SK-N-SH (cell line): ENCODE data around the gene HRH1. TPM values are rescaled to one million over a fixed set of nuclear protein-coding genes. Genes with fewer than 3 reads are reported as not detected.

Experiments used
- CTCF ChIA-PET: fragments of 300-600, 350-600 bp; formaldehyde crosslinking; extraction: SDS; loops from one replicate; lab custom pipeline; 2021; lab: Yijun Ruan, JAX
- POLR2A ChIA-PET: fragments of 350-600 bp; sonication (Branson Sonifier 250); formaldehyde crosslinking; extraction: SDS; loops from one replicate; lab custom pipeline; 2020; ENCODE audit warnings: antibody characterized with exemption, inconsistent platforms; lab: Yijun Ruan, JAX
- DNase-seq: peaks from one replicate; pipeline ENCODE4 v3.0.0; 2012
- H2AFZ ChIP-seq: fragments of 200-600 bp; sonication (generic); 2 replicates; pipeline ENCODE4 v1.8.1; 2016; ENCODE audit warnings: antibody characterized with exemption, mild to moderate bottlenecking, low read depth
- H3F3A ChIP-seq: fragments of 200-600 bp; sonication (generic); replicated peaks from 2 replicates; pipeline ENCODE3; 2016; ENCODE audit warnings: antibody characterized with exemption, mild to moderate bottlenecking; ENCODE audit not compliant: insufficient read depth
- H3K27ac ChIP-seq, 2 experiments: fragments of 200-500 bp in 1 of 2; fragments of 200-600 bp in 1 of 2; sonication (Bioruptor generic) in 1 of 2; sonication (generic), shearing (Covaris generic) in 1 of 2; 2 replicates each; pipeline versions ENCODE4 v1.5.1 to v1.6.1; 2014 to 2016; ENCODE audit warnings: low read depth in 2 of 2, inconsistent platforms in 1 of 2, low read length in 1 of 2, mild to moderate bottlenecking in 1 of 2, mixed read lengths in 1 of 2
- H3K27me3 ChIP-seq: fragments of 200-600 bp; sonication (generic), shearing (Covaris generic); 2 replicates; pipeline ENCODE4 v1.6.1; 2016; ENCODE audit warnings: mixed run types; ENCODE audit not compliant: insufficient read depth
- H3K36me3 ChIP-seq, 2 experiments: fragments of 200-500 bp in 1 of 2; fragments of 200-600 bp in 1 of 2; sonication (Bioruptor generic) in 1 of 2; sonication (generic) in 1 of 2; replicated peaks in 1 of 2; 2 replicates each; pipeline versions ENCODE3 to v1.5.1; 2014 to 2016; ENCODE audit warnings: low read length in 1 of 2, mild to moderate bottlenecking in 1 of 2; ENCODE audit not compliant: insufficient read depth in 2 of 2, control insufficient read depth in 1 of 2
- H3K4me1 ChIP-seq, 2 experiments: fragments of 200-500 bp in 1 of 2; fragments of 200-600 bp in 1 of 2; sonication (Bioruptor generic) in 1 of 2; sonication (generic), shearing (Covaris generic) in 1 of 2; 2 replicates each; pipeline versions ENCODE4 v1.5.1 to v1.6.1; 2014 to 2016; ENCODE audit warnings: low read depth in 1 of 2, low read length in 1 of 2, mixed run types in 1 of 2; ENCODE audit not compliant: insufficient read depth in 2 of 2, control insufficient read depth in 1 of 2
- H3K4me2 ChIP-seq: fragments of 200-600 bp; sonication (generic), shearing (Covaris generic); 2 replicates; pipeline ENCODE4 v1.6.1; 2017; ENCODE audit warnings: mixed run types
- H3K4me3 ChIP-seq, 2 experiments: fragments of 200-500 bp in 1 of 2; fragments of 200-600 bp in 1 of 2; sonication (Bioruptor generic) in 1 of 2; sonication (generic), shearing (Covaris generic) in 1 of 2; 2 replicates each; pipeline versions ENCODE4 v1.5.1 to v1.8.1; 2014 to 2016; ENCODE audit warnings: low read depth in 2 of 2, inconsistent platforms in 1 of 2, low read length in 1 of 2, mild to moderate bottlenecking in 1 of 2, mixed read lengths in 1 of 2, moderate library complexity in 1 of 2
- H3K79me2 ChIP-seq: fragments of 200-600 bp; sonication (generic); 2 replicates; pipeline ENCODE4 v1.8.1; 2017; ENCODE audit warnings: mild to moderate bottlenecking; ENCODE audit not compliant: insufficient read depth
- H3K9ac ChIP-seq: fragments of 200-600 bp; sonication (generic); 2 replicates; pipeline ENCODE4 v1.6.1; 2017; ENCODE audit warnings: mixed run types
- H3K9me2 ChIP-seq: fragments of 200-600 bp; sonication (generic); 2 replicates; pipeline ENCODE4 v1.6.1; 2017; ENCODE audit warnings: mixed run types
- H3K9me3 ChIP-seq: fragments of 200-600 bp; sonication (generic); 2 replicates; pipeline ENCODE4 v1.6.1; 2017; ENCODE audit warnings: mixed run types, mild to moderate bottlenecking, moderate library complexity
- H4K20me1 ChIP-seq: fragments of 200-600 bp; sonication (generic); 2 replicates; pipeline ENCODE4 v1.6.1; 2017; ENCODE audit warnings: mild to moderate bottlenecking, mixed run types; ENCODE audit not compliant: insufficient read depth
- FOSL2 ChIP-seq: IDR thresholded peaks from 2 replicates; pipeline ENCODE4 v1.4.0; 2012; ENCODE audit warnings: low read depth, mild to moderate bottlenecking, moderate library complexity, borderline replicate concordance
- FOXJ3 ChIP-seq: sonication (generic); formaldehyde crosslinking; IDR thresholded peaks from 2 replicates; pipeline ENCODE4 v1.5.1; 2020; ENCODE audit warnings: mild to moderate bottlenecking, missing genetic modification reagents
- GATA2 ChIP-seq: sonication (generic); formaldehyde crosslinking; IDR thresholded peaks from 2 replicates; pipeline ENCODE4 v1.5.0; 2020; ENCODE audit warnings: mild to moderate bottlenecking, missing genetic modification reagents
- MXI1 ChIP-seq: IDR thresholded peaks from 2 replicates; pipeline ENCODE4 v1.6.1; 2012; ENCODE audit warnings: mild to moderate bottlenecking, low read depth, low read length, improper control_type of control experiment
- NFIC ChIP-seq: IDR thresholded peaks from 2 replicates; pipeline ENCODE4 v1.4.0; 2012; ENCODE audit warnings: borderline replicate concordance
- POLR2AphosphoS5 ChIP-seq: IDR thresholded peaks from 2 replicates; pipeline ENCODE4 v1.6.1; 2012; ENCODE audit warnings: low read depth, low read length
- RAD21 ChIP-seq: IDR thresholded peaks from 2 replicates; pipeline ENCODE4 v1.6.1; 2012; ENCODE audit warnings: mild to moderate bottlenecking, low read length
- RCOR1 ChIP-seq: fragments of 150-350 bp; IDR thresholded peaks from 2 replicates; pipeline ENCODE4 v1.6.1; 2017; ENCODE audit warnings: antibody characterized with exemption, low read length
- RFX5 ChIP-seq: IDR thresholded peaks from 2 replicates; pipeline ENCODE4 v1.6.1; 2012; ENCODE audit warnings: mild to moderate bottlenecking, improper control_type of control experiment, low read length
- RXRA ChIP-seq: IDR thresholded peaks from 2 replicates; pipeline ENCODE4 v1.4.0; 2012; ENCODE audit warnings: low read depth, mild to moderate bottlenecking, borderline replicate concordance
- SIN3A ChIP-seq: IDR thresholded peaks from 2 replicates; pipeline ENCODE4 v1.6.1; 2012; ENCODE audit warnings: low read depth, mild to moderate bottlenecking, low read length, moderate library complexity, borderline replicate concordance
- TAF1 ChIP-seq: IDR thresholded peaks from 2 replicates; pipeline ENCODE4 v1.6.1; 2012; ENCODE audit warnings: low read depth, mild to moderate bottlenecking, low read length, moderate library complexity, borderline replicate concordance
- TCF12 ChIP-seq: IDR thresholded peaks from 2 replicates; pipeline ENCODE4 v1.4.0; 2012
- TEAD4 ChIP-seq: IDR thresholded peaks from 2 replicates; pipeline ENCODE4 v1.4.0; 2012; ENCODE audit warnings: mild to moderate bottlenecking, borderline replicate concordance; ENCODE audit not compliant: insufficient read depth
- WGBS: methylation state at CpG from one replicate; pipeline ENCODE4 v1.1.6; 2017; ENCODE audit warnings: low lambda C conversion rate; 5-methylcytosine and 5-hydroxymethylcytosine counted together
- polyA plus RNA-seq, 3 experiments: library from polyadenylated mRNA; depleted of rRNA; stranded (reverse); fragments of >200 nt; gene quantifications; 2 replicates each; pipeline ENCODE4 v1.2.3, GENCODE V29; 2012
- TF ChIP-seq, protein P1 (sequence below): fragments of 150-350 bp; IDR thresholded peaks from 2 replicates; pipeline ENCODE4 v1.6.1; 2017; ENCODE audit warnings: antibody characterized with exemption, low read length, low read depth, borderline replicate concordance
- TF ChIP-seq, protein P2 (sequence below): IDR thresholded peaks from 2 replicates; pipeline ENCODE4 v1.4.0; 2012; ENCODE audit warnings: low read depth
- TF ChIP-seq, protein P3 (sequence below): IDR thresholded peaks from 2 replicates; pipeline ENCODE4 v1.6.1; 2012; ENCODE audit warnings: mild to moderate bottlenecking, low read depth, low read length, moderate library complexity

The HRH1 gene
- polyA plus RNA-seq, 1 of the 3 experiments (the other 2 are of a cell fraction), result 6.2 TPM

DNA sequence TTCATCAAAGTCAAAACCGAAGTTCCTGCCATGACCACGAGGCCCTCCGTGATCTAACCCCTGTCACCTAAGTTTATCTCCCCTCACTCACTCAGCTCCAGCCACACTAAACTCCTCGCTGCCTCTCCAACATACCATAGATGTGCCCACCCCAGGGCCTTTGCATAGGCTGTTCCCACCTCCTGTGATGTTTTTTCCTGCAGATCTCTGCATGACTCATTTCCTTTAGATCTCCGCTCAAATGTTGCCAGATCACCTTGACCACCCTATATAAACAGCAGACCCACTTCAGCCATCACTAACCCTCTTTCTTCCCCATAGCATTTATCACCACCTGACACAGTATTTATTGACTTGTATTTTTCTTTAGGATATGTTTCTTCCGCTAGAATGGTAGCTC is 58.5 kb downstream of the HRH1 start:
- Histone ChIP-seq H4K20me1 (no peaks in the 10 kb centered on the region), H3K27ac (peak overlapping the region; percentile 80 to 97; a peak in 3 of 4 replicates), H3K9me3 (no peaks in the 10 kb centered on the region), H3K4me2 (peak overlapping the region; percentile 81; the same call in 1 of the 2 replicates), H3K4me1 (peaks cover 2 to 16% of the 10 kb centered on the region in 2 experiments; a peak in 2 of 4 replicates), H3F3A (peaks cover 34% of the 10 kb centered on the region), H2AFZ (no peak overlapping the region), H3K27me3 (no peaks in the 10 kb centered on the region), H3K79me2 (peaks cover 90% of the 10 kb centered on the region), H3K4me3 (no peak overlapping the region), H3K9ac (peak overlapping the region; percentile 66; the same call in 1 of the 2 replicates), H3K36me3 (peaks cover 0 to 5% of the 10 kb centered on the region in 2 experiments), H3K9me2 (no peaks in the 10 kb centered on the region)
- POLR2A ChIA-PET, result no interaction called here
- no peak for DNase-seq
- 92% methylated on average over 6 of the region's 6 CpGs for WGBS
- TF ChIP-seq FOXJ3 (CRISPR knock-in tag) (no peak), TAF1 (no peak), TEAD4 (no peak), SIN3A (no peak), NFIC (no peak), GATA2 (CRISPR knock-in tag) (no peak), MXI1 (no peak), RAD21 (no peak), RXRA (no peak), POLR2AphosphoS5 (no peak), RCOR1 (no peak), TCF12 (no peak), FOSL2 (no peak), RFX5 (no peak)
- TF ChIP-seq, protein P1, sequence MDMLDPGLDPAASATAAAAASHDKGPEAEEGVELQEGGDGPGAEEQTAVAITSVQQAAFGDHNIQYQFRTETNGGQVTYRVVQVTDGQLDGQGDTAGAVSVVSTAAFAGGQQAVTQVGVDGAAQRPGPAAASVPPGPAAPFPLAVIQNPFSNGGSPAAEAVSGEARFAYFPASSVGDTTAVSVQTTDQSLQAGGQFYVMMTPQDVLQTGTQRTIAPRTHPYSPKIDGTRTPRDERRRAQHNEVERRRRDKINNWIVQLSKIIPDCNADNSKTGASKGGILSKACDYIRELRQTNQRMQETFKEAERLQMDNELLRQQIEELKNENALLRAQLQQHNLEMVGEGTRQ, result no peak
- TF ChIP-seq, protein P2, sequence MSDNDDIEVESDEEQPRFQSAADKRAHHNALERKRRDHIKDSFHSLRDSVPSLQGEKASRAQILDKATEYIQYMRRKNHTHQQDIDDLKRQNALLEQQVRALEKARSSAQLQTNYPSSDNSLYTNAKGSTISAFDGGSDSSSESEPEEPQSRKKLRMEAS, result no peak
- TF ChIP-seq, protein P3, sequence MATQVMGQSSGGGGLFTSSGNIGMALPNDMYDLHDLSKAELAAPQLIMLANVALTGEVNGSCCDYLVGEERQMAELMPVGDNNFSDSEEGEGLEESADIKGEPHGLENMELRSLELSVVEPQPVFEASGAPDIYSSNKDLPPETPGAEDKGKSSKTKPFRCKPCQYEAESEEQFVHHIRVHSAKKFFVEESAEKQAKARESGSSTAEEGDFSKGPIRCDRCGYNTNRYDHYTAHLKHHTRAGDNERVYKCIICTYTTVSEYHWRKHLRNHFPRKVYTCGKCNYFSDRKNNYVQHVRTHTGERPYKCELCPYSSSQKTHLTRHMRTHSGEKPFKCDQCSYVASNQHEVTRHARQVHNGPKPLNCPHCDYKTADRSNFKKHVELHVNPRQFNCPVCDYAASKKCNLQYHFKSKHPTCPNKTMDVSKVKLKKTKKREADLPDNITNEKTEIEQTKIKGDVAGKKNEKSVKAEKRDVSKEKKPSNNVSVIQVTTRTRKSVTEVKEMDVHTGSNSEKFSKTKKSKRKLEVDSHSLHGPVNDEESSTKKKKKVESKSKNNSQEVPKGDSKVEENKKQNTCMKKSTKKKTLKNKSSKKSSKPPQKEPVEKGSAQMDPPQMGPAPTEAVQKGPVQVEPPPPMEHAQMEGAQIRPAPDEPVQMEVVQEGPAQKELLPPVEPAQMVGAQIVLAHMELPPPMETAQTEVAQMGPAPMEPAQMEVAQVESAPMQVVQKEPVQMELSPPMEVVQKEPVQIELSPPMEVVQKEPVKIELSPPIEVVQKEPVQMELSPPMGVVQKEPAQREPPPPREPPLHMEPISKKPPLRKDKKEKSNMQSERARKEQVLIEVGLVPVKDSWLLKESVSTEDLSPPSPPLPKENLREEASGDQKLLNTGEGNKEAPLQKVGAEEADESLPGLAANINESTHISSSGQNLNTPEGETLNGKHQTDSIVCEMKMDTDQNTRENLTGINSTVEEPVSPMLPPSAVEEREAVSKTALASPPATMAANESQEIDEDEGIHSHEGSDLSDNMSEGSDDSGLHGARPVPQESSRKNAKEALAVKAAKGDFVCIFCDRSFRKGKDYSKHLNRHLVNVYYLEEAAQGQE, result no peak
- CTCF ChIA-PET, result interaction anchor here (0.8 to 1.2 kb wide), 3 partner anchors 23 to 267 kb away, joined by 3 to 6 read pairs (median 3); no protein-coding TSS in a partner anchor
